PC-9 (cell line): ENCODE results near the gene GMDS.

ENCODE experiments used
- CTCF ChIP-seq: fragments of 200-600 bp; sonication (generic); conservative IDR thresholded peaks from 2 replicates; pipeline ENCODE4 v1.6.1; 2017; ENCODE audit warnings: mixed run types, antibody characterized with exemption, mild to moderate bottlenecking, moderate library complexity
- EZH2 ChIP-seq: fragments of 200-600 bp; sonication (generic); IDR thresholded peaks from 2 replicates; pipeline ENCODE4 v1.8.0; 2017; ENCODE audit warnings: antibody characterized with exemption, low read depth

GRCh38 chr6:1767481-1768246 lies 477.7 kb downstream of the GMDS start:
- no peak for TF ChIP-seq CTCF
- no peak for TF ChIP-seq EZH2
